HG03354 (cell line): ENCODE measurements around the gene RWDD1.

Experiments used
- ATAC-seq: cut with Tn5 transposase; IDR thresholded peaks from one replicate; pipeline ENCODE4 v1.9.1; 2021; ENCODE audit warnings: mild to moderate bottlenecking; ENCODE audit not compliant: unreplicated experiment, poor library complexity, severe bottlenecking

Gene RWDD1, protein sequence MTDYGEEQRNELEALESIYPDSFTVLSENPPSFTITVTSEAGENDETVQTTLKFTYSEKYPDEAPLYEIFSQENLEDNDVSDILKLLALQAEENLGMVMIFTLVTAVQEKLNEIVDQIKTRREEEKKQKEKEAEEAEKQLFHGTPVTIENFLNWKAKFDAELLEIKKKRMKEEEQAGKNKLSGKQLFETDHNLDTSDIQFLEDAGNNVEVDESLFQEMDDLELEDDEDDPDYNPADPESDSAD

GRCh38 chr6:116570856-116571682 is at the start of gene RWDD1:
Gene RWDD1, plus strand, starts transcription at chr6:116571504. Its CDS starts 79 bp downstream, at chr6:116571583.
- peak; percentile 95 for ATAC-seq

GRCh38 chr6:116522896-116523295 is 48.4 kb upstream of the RWDD1 start:
- ATAC-seq: no peak

- no peak for ATAC-seq
Measured at GRCh38 chr6:116524236-116524635, 47.1 kb upstream of the RWDD1 start.

DNA sequence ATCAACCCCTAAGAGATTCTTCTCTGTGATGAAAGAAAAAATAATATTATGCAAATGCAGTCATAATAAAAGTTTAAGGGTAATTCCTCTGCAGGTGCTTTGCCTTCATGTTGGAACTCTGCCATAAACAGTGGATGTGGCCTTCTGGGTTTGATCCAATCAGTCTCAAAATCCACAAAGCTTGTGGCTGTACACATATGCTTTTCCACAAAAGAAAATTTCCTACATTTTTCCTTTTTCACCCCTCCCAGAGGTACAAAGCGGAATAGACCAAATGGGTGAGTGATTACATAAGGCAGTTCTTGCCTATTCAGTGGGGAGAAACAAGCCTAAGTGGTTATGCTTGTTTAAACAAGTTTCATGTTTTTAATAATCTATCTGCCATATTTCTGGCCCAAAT is 43.2 kb upstream of the RWDD1 start:
- ATAC-seq: no peak

- no peak for ATAC-seq
Measured at GRCh38 chr6:116528780-116529179, 42.5 kb upstream of the RWDD1 start.

DNA sequence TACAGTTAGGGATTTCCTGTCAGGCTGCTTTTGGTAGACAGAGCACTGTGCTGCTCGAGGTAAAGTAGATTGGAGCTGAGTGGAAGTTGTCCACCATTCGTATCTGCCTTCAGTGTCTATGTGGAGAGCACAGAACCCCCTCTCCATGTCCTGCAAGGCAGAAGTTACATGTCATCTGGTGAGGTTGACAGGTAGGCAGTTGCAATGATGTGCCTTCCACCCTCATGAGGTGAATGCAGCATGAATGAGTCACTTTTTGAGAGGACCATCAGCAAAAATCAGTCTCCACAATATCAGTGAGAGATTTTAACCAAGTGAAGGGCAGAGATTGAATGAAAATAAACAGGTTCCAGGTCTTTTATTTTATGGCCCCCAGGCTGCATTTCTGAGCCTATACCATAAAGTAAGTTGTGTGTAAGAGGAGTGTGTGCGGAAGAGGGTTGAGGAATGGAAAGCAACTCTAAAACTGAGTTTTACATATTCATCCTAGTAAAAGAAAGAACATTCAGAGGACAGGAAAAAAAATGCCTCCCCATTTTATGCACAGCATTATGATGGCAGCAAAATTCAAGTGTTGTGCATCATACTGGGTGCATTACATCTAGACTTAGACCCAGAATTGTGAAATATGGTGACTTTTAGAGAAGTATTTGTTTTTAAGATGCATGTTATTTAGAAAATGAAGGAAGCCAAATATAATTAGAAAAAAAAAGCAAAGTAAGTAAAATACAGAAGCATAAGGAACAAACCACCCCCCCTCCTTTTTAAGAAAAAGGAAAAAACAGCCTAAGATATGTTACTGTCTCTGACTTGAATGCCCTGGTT is 41.6 kb upstream of the RWDD1 start:
- no peak for ATAC-seq

GRCh38 chr6:116530436-116530835 is 40.9 kb upstream of the RWDD1 start:
- no peak for ATAC-seq

- ATAC-seq: peak; percentile 82
Measured at GRCh38 chr6:116531675-116532570, 39.4 kb upstream of the RWDD1 start.

GRCh38 chr6:116533233-116533957 is 37.9 kb upstream of the RWDD1 start:
- no peak for ATAC-seq

DNA sequence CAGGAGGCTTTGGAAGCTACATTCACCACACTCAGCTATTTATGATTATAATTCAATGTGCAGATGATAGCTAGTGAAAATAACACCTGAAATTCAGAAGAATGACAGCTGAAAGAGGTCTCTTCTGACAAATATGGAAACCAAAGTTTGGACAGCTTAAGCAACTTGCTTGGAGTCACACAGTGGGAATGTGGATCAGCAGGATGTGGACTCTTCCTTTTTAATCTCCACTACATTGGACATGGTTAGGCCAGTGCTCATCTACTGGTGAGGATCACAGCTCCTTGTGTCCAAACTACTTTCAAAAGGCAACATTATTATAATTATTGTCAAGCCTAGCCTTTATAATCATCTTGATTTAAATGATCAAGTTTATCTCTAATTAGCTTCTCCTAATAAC is 36.2 kb upstream of the RWDD1 start:
- ATAC-seq: no peak

DNA sequence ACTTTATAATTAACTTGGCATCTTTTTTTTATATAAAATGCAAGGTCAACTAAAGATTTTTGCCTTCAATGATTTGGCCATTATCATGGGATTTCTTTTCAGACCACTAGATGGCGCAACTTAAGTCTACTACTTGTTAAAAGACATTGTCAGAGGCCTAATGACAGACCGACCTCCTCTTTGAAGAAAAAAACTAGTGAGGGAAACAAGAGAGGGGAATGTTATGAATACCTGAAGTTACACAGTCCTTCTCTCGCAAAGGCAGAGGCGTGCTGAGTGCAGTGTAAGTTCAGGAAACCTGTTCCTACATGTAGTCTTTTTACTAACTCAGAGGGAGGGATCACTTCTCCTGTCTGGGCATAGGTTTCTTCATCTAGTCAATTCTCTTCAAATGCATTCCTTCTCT is 35.1 kb upstream of the RWDD1 start:
- ATAC-seq: peak; percentile 64

- no peak for ATAC-seq
Measured at GRCh38 chr6:116542426-116542825, 28.9 kb upstream of the RWDD1 start.

DNA sequence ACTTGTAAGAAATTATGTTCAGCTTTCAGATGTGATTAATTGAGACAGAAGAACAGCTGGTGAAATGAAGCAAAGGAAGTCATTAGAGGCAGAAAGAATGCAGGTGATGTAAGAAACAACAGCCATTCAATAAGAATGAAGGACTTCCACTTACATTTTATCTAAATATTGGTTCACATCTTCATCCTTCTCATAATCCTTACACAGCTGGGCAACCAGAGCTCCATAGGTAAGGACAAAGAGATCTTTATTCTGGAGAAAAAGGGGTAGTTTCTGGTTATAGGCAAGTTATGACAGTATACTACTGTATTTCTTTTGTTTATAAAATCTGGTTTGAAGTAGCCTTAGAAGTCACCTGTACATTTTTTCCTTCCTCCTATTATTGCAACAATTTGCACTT is 28.2 kb upstream of the RWDD1 start:
- no peak for ATAC-seq

DNA sequence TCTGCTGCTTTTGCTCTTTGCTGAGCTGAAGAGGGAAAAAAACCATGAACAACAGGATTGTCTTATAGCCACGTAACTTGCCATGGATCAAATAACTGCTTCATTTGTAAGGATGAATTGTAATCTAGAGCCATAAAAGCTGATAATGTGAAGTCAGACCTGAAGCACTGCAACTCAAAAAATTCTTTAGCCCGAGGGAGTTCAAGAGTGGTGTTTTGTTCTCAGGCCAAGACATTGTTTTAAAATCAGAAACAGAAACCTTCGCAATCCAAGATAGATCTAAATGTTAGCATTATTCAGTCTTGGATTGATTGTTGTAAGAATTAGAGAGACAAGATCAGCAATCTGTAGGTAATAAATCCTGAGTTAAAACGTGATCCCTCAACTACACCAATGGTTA is 25.7 kb upstream of the RWDD1 start, which contains the start of gene TRAPPC3L:
Gene TRAPPC3L, minus strand, starts transcription at position 34 of the 400 bp plus-strand sequence. CDS start 170 bp downstream, outside the sequence.
- ATAC-seq: no peak

DNA sequence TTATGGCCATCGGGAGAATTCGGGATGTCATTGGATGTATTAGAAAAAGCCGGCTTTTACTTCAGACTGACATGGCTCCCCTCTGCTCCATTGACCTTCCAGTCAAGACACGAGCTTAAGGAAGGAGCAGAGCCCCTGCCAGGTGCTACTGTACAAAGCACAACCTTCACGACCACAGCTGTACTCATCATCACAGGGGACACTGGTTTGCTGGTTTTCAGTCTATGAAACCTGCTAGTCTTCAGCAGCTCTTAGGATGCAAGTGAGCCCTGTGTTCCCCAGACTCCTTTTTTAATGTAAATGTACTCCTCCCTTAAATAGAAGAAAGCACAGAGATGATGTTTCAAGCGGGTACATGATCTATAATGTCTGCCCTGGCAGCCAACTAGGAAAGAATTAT is 23.9 kb upstream of the RWDD1 start:
- no peak for ATAC-seq

GRCh38 chr6:116550796-116551195 is 20.5 kb upstream of the RWDD1 start:
- ATAC-seq: no peak

GRCh38 chr6:116553451-116553850 is 17.9 kb upstream of the RWDD1 start, which contains the start of gene CALHM4:
Gene CALHM4, plus strand, starts transcription at chr6:116553751. Its CDS starts 43 bp downstream, at chr6:116553794.
- ATAC-seq: no peak

- no peak for ATAC-seq
Measured at GRCh38 chr6:116556065-116556464, 15.2 kb upstream of the RWDD1 start.
